HG03520 (cell line): Measurements from ENCODE around the gene GMPR2.

ENCODE experiments used
- ATAC-seq: cut with Tn5 transposase; IDR thresholded peaks from one replicate; pipeline ENCODE4 v1.9.1; 2021; ENCODE audit warnings: mild to moderate bottlenecking, moderate library complexity; ENCODE audit not compliant: unreplicated experiment

Gene GMPR2

GRCh38 chr14:24263848-24264247 lies 31.1 kb downstream of the GMPR2 start:
- ATAC-seq: no peak

GRCh38 chr14:24264298-24264697 lies 31.6 kb downstream of the GMPR2 start:
- ATAC-seq: no peak

GRCh38 chr14:24266344-24267244 lies 33.9 kb downstream of the GMPR2 start:
- ATAC-seq: no peak

GRCh38 chr14:24267516-24267915 lies 34.8 kb downstream of the GMPR2 start:
- ATAC-seq: no peak

- ATAC-seq: no peak
Observed at GRCh38 chr14:24268225-24268624, 35.5 kb downstream of the GMPR2 start.

- no peak for ATAC-seq
Observed at GRCh38 chr14:24269368-24269767, 36.6 kb downstream of the GMPR2 start.

GRCh38 chr14:24269910-24270536 lies 37.3 kb downstream of the GMPR2 start:
- no peak for ATAC-seq

- no peak for ATAC-seq
Observed at GRCh38 chr14:24270537-24271133, 37.9 kb downstream of the GMPR2 start.

GRCh38 chr14:24271134-24271833 lies 38.6 kb downstream of the GMPR2 start, which contains the start of gene RABGGTA:
Gene RABGGTA (minus strand): TSS chr14:24271597. CDS start chr14:24271115, 482 bp downstream.
- peak; percentile 86 for ATAC-seq

GRCh38 chr14:24271834-24272263 lies 39.1 kb downstream of the GMPR2 start:
- ATAC-seq: no peak

- ATAC-seq: no peak
Observed at GRCh38 chr14:24272467-24272866, 39.7 kb downstream of the GMPR2 start.

- no peak for ATAC-seq
Observed at GRCh38 chr14:24273422-24273998, 40.8 kb downstream of the GMPR2 start.

- peak; percentile 31 for ATAC-seq
Observed at GRCh38 chr14:24274101-24274543, 41.4 kb downstream of the GMPR2 start.

- ATAC-seq: no peak
Observed at GRCh38 chr14:24277071-24277470, 44.3 kb downstream of the GMPR2 start.

- no peak for ATAC-seq
Observed at GRCh38 chr14:24277606-24278321, 45.0 kb downstream of the GMPR2 start.

- ATAC-seq: no peak
Observed at GRCh38 chr14:24278424-24278823, 45.7 kb downstream of the GMPR2 start.

- ATAC-seq: no peak
Observed at GRCh38 chr14:24279301-24280186, 46.8 kb downstream of the GMPR2 start.

GRCh38 chr14:24280797-24281460 lies 48.2 kb downstream of the GMPR2 start:
- ATAC-seq: no peak
